Measurements from ENCODE around the gene NSMF. TPM values are rescaled to one million over a fixed set of nuclear protein-coding genes. Genes with fewer than 3 reads are reported as not detected.

Gene NSMF
- total and polyA plus RNA-seq, 2 of the 8 experiments (the other 6 are each of a cell fraction or from before 2014, with no cell fraction given): 56.7 to 65.1 TPM

DNA sequence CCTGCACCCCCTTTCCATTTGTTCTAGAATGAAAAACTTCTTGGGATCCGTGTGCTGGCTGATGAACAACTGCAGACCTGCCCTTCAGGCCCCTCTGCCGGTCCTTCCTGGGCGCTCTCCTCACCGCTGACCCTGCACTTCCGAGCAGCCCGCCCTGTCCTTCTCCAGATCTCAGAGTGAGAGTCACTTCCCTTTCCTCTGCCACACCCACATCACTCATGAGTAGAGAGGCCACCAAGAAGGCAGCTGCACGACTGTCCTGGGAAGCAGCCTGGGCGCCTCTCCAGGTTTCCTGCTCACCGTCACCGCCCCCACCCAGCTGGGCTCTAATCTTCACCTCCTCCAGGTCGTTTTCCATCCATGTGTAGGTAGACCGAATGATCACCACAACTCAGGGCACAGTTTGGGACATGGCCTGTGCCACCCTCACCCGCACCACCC is 35.0 kb upstream of the NSMF start (continued):
- TF ChIP-seq NRF1 (IDR thresholded peaks at IDR 0.05; ENCODE audit: low read depth, low read length) (no peak), CBX8 (IDR thresholded peaks at IDR 0.05; ENCODE audit: borderline replicate concordance, low read depth, low read length) (no peak), BACH1 (IDR thresholded peaks at IDR 0.05; ENCODE audit: low read length) (no peak), SRF (IDR thresholded peaks at IDR 0.05; ENCODE audit: low read depth, low read length) (no peak), KDM5A (IDR thresholded peaks at IDR 0.05; ENCODE audit: low read length) (no peak), JUN (IDR thresholded peaks at IDR 0.05; ENCODE audit: low read depth, low read length) (no peak), RNF2 (IDR thresholded peaks at IDR 0.05; ENCODE audit: borderline replicate concordance, low read depth, low read length, missing control alignments, poor library complexity, severe bottlenecking) (no peak), EGR1 (IDR thresholded peaks at IDR 0.05; ENCODE audit: borderline replicate concordance, low read depth, low read length) (no peak)

All from H1 (cell line).